ENCODE results near the gene ARHGAP45. TPM values are rescaled to one million over a fixed set of nuclear protein-coding genes. Genes with fewer than 3 reads are reported as not detected.

The ARHGAP45 gene
- total and polyA plus RNA-seq, 8 donors, result 5.1 to 21.6 (median 11.2) TPM

DNA sequence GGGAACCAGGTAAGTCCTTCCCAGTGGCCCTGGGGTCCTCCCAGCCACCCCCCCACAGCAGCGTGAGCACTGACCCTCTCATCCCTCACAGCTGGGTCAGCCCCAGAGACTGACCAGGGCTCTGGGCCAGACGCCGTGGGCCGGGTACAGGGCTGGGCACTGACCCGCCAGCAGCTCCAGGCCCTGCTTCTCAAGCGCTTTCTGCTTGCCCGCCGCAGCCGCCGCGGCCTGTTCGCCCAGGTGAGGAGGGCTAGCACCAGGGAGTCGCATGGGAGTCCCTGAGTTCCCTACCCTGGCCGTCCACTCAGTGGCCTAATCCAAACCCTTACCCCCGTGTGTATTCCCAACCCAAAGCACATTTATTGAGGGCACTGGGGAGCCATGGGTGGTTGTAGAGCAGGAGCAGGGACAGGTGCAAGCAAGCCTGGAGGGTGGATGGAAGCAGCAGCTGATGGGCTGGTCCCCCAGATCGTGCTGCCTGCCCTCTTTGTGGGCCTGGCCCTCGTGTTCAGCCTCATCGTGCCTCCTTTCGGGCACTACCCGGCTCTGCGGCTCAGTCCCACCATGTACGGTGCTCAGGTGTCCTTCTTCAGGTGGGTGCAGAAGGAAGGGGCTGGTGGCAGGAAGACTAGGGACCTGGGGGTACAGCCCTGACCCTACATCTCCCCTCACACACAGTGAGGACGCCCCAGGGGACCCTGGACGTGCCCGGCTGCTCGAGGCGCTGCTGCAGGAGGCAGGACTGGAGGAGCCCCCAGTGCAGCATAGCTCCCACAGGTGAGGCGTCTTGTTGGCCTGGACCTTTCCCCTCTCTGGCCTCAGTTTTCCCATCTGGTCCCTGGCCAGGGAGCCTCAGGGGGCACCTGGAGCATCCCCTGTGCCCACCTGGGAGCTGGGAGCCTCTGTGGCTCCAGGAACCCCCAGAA, 12.6 kb upstream of the ARHGAP45 start:
- intact Hi-C loops (cut with DNase I), result no loop called here
- 95 to 96% methylated on average over 24 to 28 of the region's 28 CpGs for WGBS, 2 donors
- no peak overlapping the region for H3K4me3 ChIP-seq
- no peaks in the 10 kb centered on the region for H3K4me1 ChIP-seq
- TF ChIP-seq, protein P1, sequence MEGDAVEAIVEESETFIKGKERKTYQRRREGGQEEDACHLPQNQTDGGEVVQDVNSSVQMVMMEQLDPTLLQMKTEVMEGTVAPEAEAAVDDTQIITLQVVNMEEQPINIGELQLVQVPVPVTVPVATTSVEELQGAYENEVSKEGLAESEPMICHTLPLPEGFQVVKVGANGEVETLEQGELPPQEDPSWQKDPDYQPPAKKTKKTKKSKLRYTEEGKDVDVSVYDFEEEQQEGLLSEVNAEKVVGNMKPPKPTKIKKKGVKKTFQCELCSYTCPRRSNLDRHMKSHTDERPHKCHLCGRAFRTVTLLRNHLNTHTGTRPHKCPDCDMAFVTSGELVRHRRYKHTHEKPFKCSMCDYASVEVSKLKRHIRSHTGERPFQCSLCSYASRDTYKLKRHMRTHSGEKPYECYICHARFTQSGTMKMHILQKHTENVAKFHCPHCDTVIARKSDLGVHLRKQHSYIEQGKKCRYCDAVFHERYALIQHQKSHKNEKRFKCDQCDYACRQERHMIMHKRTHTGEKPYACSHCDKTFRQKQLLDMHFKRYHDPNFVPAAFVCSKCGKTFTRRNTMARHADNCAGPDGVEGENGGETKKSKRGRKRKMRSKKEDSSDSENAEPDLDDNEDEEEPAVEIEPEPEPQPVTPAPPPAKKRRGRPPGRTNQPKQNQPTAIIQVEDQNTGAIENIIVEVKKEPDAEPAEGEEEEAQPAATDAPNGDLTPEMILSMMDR (IDR thresholded peaks at IDR 0.05), result no peak
- H3K36me3 ChIP-seq, result no peaks in the 10 kb centered on the region
- DNase-seq (no peak), ATAC-seq (no peak), FAIRE-seq (no peak)
- no peaks in the 10 kb centered on the region for H3K9me3 ChIP-seq
- H3K27ac ChIP-seq, result no peak overlapping the region
- H3K27me3 ChIP-seq, result no peaks in the 10 kb centered on the region

DNA sequence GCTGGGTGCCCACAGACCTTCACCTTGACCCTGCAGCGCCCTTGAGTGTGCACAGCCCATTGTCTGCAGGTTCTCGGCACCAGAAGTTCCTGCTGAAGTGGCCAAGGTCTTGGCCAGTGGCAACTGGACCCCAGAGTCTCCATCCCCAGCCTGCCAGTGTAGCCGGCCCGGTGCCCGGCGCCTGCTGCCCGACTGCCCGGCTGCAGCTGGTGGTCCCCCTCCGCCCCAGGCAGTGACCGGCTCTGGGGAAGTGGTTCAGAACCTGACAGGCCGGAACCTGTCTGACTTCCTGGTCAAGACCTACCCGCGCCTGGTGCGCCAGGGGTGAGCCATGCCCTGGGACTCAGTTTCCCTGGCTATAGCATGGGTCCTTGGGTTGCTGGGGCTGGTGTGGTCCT, 11.9 kb upstream of the ARHGAP45 start:
- no peak overlapping the region for H3K27ac ChIP-seq
- DNase-seq (no peak), ATAC-seq (no peak), FAIRE-seq (no peak)
- 93 to 94% methylated on average over 14 of the region's 14 CpGs for WGBS, 2 donors
- intact Hi-C loops (cut with DNase I), result no loop called here
- TF ChIP-seq, protein P1 (IDR thresholded peaks at IDR 0.05), result no peak
- H3K4me3 ChIP-seq, result no peak overlapping the region
- no peaks in the 10 kb centered on the region for H3K9me3 ChIP-seq
- H3K4me1 ChIP-seq, result no peaks in the 10 kb centered on the region
- no peaks in the 10 kb centered on the region for H3K36me3 ChIP-seq
- H3K27me3 ChIP-seq, result no peaks in the 10 kb centered on the region

DNA sequence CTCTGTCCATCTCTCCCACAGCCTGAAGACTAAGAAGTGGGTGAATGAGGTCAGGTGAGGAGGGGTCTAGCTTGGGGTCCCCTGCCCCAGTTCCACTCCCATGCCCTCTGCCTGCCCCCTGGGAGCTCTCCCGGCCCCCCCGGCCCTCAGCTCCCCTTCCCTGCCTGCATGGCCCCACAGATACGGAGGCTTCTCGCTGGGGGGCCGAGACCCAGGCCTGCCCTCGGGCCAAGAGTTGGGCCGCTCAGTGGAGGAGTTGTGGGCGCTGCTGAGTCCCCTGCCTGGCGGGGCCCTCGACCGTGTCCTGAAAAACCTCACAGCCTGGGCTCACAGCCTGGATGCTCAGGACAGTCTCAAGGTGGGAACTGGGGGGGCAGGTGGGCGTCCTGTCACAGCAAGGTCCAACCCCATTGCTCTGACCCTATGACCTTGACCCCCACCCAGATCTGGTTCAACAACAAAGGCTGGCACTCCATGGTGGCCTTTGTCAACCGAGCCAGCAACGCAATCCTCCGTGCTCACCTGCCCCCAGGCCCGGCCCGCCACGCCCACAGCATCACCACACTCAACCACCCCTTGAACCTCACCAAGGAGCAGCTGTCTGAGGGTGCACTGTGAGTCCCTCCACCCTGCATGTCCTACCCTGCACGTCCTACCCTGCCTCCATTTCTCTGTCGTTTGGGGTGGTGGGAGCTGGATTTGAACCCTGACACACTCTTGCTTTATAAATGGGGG, 10.9 kb upstream of the ARHGAP45 start:
- DNase-seq, result peak in 1 of 6 donors; percentile 62
- no peaks in the 10 kb centered on the region for H3K9me3 ChIP-seq
- no peak overlapping the region for H3K4me3 ChIP-seq
- FAIRE-seq, result no peak
- no peaks in the 10 kb centered on the region for H3K27me3 ChIP-seq
- TF ChIP-seq, protein P1 (IDR thresholded peaks at IDR 0.05), result no peak
- no peak overlapping the region for H3K27ac ChIP-seq
- no peaks in the 10 kb centered on the region for H3K36me3 ChIP-seq
- no peak for ATAC-seq
- H3K4me1 ChIP-seq, result no peaks in the 10 kb centered on the region
- intact Hi-C loops (cut with DNase I), result no loop called here
- WGBS, 2 donors, result 93 to 98% methylated on average over 20 of the region's 20 CpGs

DNA sequence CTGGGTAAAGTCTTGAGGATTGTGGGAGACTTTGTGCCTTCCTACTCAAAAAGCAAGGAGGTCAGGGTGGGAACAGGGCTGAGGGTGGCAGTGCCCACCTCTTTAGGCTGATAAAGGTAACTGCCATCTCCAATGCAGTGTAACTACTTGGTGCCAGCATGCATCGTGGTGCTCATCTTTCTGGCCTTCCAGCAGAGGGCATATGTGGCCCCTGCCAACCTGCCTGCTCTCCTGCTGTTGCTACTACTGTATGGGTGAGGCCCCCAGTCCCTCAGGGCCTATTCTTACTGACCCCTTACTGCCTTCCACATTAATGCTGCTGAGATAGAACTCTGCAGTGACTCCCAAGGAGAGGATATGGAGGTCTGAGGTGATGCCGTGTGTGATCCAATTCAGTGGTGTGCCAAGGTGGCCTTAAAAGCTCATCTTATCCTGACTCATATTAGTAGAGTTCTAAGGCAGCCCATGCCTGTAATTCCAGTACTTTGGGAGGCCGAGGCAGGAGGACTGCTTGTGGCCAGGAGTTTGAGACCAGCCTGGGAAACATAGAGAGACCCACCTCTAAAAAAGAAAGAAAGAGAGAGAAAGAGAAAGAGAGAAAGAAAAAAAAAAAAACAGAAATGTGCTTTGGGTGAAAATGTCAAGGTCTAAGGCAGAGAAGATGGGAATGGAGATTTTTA, 9.7 kb upstream of the ARHGAP45 start:
- no peak for FAIRE-seq

More for the DNA sequence above, 9.7 kb upstream of the ARHGAP45 start:
- H3K36me3 ChIP-seq, result no peaks in the 10 kb centered on the region
- DNase-seq (no peak), ATAC-seq (peak in 1 of 4 donors; percentile 21)
- H3K4me1 ChIP-seq, result no peaks in the 10 kb centered on the region
- no peaks in the 10 kb centered on the region for H3K27me3 ChIP-seq
- intact Hi-C loops (cut with DNase I), result no loop called here
- H3K27ac ChIP-seq, result no peak overlapping the region
- H3K4me3 ChIP-seq, result no peak overlapping the region
- TF ChIP-seq, protein P1 (IDR thresholded peaks at IDR 0.05), result no peak
- no peaks in the 10 kb centered on the region for H3K9me3 ChIP-seq
- WGBS, 2 donors, result 69 to 72% methylated on average over 3 of the region's 3 CpGs
